ENCODE measurements around the gene VPS13D. TPM values are rescaled to one million over a fixed set of nuclear protein-coding genes. Genes with fewer than 3 reads are reported as not detected.

Gene VPS13D
- total RNA-seq, 1 donor, result 37.5 TPM

DNA sequence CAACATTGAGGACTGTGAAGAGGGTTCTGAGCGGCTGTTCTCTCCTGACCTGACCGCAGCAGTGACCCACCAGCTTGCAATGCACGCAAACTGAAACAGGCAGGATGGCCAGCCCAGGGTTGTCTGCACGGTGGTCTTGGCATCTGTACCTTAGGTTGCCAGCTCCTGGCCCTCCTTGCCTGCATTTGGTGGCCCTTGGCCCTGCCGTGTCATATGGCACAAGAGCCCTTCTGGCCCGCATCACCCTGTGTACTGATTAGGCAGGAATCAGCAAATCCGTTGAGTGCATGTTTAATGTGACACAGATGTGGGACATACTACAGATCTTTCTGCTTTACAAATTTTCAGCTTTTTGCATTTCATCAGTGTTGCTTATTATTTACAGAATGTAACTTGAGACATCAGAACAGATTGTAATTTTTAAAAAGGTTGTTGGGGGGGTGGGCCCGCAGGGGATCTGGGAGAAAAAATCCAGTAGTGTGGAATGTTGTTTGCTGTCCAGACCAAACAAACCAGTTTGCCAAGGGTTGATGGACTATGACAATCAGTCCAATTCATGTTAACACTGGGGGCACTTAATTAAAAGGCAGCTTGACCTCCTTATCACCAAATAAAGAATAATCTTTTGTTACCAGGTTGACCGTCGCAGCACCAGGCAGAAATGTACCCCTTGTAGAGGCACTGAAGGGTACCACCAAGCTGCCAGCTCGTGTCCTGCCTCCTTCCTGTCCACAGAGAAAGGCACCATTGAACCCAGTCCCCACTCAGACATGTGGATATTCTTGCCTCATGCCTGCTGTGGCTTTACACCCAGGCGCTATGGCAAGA, 255.6 kb downstream of the VPS13D start:
- DNase-seq (ENCODE audit: low read depth), result peak; percentile 45
- TF ChIP-seq CTCF (IDR thresholded peaks at IDR 0.05; ENCODE audit: insufficient read depth, low read length), result no peak
- H3K4me3 ChIP-seq (ENCODE audit: low read depth, low read length), result no peak overlapping the region

DNA sequence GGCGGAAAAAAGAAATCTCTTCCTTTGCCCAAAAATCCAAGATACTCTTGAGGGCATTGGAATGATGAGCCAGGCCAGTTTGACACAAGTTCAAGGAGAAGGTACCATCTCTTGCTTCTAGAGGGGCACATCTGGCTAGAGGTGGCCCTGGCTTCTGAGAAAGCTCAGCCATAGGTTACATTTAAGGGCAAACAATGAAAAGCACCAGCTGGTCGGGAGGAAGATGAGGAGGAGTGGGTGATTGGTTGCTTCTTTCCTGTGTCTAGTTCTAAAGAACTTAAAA, 256.2 kb downstream of the VPS13D start:
- TF ChIP-seq CTCF (IDR thresholded peaks at IDR 0.05; ENCODE audit: insufficient read depth, low read length), result no peak
- no peak overlapping the region for H3K4me3 ChIP-seq (ENCODE audit: low read depth, low read length)
- no peak for DNase-seq (ENCODE audit: low read depth)

DNA sequence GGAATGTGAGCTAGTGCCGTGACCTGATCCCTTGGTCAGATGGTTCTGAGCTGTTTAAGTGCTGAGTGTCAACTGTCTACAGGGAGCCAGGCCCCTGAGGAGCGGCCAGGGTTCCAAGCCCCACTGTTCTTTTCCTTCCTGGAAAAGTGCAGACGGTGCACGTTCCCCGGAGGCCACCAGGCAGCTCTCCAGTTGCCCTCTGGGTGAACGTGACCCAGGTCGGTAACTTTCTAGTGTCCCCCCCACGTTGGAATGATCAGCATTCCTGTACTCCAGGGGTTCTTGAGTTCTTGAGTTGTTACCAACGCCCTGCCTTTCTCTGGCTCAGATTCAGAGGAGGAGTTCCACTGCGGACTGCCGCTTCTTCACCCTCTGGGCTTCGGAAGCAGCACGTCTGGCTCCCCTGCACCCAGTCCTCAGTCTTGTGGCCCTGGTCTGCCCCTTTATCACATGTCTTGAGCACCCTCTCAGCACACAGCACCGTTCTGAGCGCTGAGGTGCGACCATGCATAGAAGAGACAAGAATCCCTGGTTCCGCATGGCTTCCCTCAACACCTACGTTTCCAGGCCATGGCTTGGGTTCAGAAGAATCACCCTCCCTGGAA, 256.7 kb downstream of the VPS13D start:
- no peak overlapping the region for H3K4me3 ChIP-seq (ENCODE audit: low read depth, low read length)
- peak; percentile 18 for DNase-seq (ENCODE audit: low read depth)
- TF ChIP-seq CTCF (IDR thresholded peaks at IDR 0.05; ENCODE audit: insufficient read depth, low read length), result no peak

DNA sequence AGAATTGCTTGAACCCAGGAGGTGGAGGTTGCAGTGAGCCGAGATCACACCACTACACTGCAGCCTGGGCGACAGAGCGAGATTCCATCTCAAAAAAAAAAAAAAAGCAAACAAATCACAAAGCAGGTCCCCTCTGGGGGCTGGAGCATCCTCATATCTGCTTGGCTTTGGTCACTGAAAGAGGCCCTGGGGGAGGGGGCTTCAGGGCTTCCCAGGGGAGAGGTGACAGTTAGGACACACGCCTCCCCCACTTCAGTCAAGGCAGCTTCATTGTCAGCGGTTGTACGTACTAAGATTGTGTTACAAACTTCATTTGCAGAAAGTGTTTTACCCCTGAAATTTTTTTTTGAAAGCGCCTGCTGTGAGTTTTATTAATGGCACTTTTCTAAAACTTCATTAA, 257.7 kb downstream of the VPS13D start:
- no peak for TF ChIP-seq CTCF (IDR thresholded peaks at IDR 0.05; ENCODE audit: insufficient read depth, low read length)

DNA sequence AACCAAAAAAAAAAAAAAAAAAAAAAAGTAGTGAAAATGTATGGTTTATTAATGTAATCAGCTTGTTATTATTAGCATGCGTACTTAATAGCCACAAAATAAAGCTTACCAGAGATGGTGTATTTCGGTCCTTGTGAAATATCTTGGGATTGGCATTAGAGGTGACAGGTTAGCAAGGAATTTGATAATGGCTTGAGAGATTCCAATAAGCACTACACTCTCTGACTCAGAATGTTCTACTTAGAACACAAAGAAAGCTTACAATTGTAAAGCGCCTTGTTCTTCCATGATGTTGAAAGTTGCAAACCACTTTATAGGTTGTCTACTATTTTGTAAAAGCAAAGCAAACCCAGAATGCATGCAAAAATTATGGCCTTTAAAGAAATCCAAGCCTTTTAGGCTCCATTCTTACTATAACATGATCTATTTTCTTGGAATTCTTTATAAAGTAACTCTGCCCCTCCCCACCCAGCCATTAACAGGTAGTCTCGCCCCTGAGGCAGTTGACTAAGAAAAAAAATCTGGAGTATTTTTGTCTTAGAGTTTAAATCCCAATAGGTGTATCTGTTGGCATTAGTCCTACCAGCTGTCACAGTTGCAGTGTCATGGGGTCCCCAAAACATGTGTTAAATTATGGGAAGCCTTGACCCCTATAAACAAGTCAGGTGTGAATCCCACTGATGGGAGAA, 259.0 kb downstream of the VPS13D start:
- DNase-seq (ENCODE audit: low read depth), result no peak
- H3K4me3 ChIP-seq (ENCODE audit: low read depth, low read length), result no peak overlapping the region
- no peak for TF ChIP-seq CTCF (IDR thresholded peaks at IDR 0.05; ENCODE audit: insufficient read depth, low read length)

More for the DNA sequence above, 257.7 kb downstream of the VPS13D start:
- no peak overlapping the region for H3K4me3 ChIP-seq (ENCODE audit: low read depth, low read length)
- no peak for DNase-seq (ENCODE audit: low read depth)

DNA sequence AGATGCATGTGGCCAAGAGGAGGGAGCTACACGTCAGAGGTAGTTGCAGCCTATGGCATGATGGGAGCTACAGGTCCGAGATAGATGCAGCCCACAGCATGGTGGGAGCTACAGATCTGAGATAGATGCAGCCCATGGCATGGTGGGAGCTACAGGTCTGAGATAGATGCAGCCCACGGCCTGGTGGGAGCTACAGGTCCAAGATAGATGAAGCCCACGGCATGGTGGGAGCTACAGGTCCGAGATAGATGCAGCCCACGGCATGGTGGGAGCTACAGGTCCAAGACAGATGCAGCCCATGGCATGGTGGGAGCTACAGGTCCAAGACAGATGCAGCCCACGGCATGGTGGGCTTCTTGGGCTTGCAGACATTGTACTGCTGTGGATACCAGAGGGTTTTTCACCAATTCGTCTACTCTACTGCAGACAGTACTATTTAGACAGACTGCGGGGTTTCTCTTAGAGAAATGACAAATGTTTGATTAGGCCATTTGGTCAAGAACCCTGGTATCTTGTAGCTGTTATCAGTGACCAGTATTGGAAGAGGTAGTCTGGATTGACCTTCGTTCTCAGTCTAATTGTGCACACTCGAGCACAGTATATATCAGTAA, 260.8 kb downstream of the VPS13D start:
- TF ChIP-seq CTCF (IDR thresholded peaks at IDR 0.05; ENCODE audit: insufficient read depth, low read length), result no peak

More for the DNA sequence above, 260.8 kb downstream of the VPS13D start:
- H3K4me3 ChIP-seq (ENCODE audit: low read depth, low read length), result no peak overlapping the region
- DNase-seq (ENCODE audit: low read depth), result no peak
